ENCODE measurements around the gene NFAT5. TPM values are rescaled to one million over a fixed set of nuclear protein-coding genes. Genes with fewer than 3 reads are reported as not detected.

Gene NFAT5
- total RNA-seq, 2 experiments from 2014 or later, result 6.7 to 29.7 TPM

- no peak overlapping the region for H3K27ac ChIP-seq (ENCODE audit: low read depth, low read length, poor library complexity, severe bottlenecking)
- H3K4me3 ChIP-seq (ENCODE audit: low read depth, low read length, poor library complexity, severe bottlenecking), result no peak overlapping the region
- ChIA-PET CTCF (ENCODE audit: unreplicated experiment) (no interaction called here), POLR2A (no interaction called here)
- no peaks in the 10 kb centered on the region for H4K20me1 ChIP-seq (ENCODE audit: insufficient read depth, low read length)
- no TSS peak for BruUV-seq (replicated peaks)
- no peak overlapping the region for H2AFZ ChIP-seq (ENCODE audit: low read length)
- H3K9me3 ChIP-seq (ENCODE audit: low read length), result no peaks in the 10 kb centered on the region
- intact Hi-C loops (cut with micrococcal nuclease; ENCODE audit: unreplicated experiment), result no loop called here
- no peaks in the 10 kb centered on the region for H3K9me2 ChIP-seq (ENCODE audit: insufficient read depth, low read length)
- H3K79me2 ChIP-seq (ENCODE audit: insufficient read depth, low read depth, low read length), result peaks cover 4% of the 10 kb centered on the region; the same call in 1 of the 2 replicates
- no peaks in the 10 kb centered on the region for H3K4me1 ChIP-seq (ENCODE audit: insufficient read depth, low read length, poor library complexity, severe bottlenecking)
- DNase-seq (ENCODE audit: low spot score), result no peak
- no peak overlapping the region for H3K4me2 ChIP-seq (ENCODE audit: low read length)
- TF ChIP-seq EZH2phosphoT487 (IDR thresholded peaks at IDR 0.05; ENCODE audit: borderline replicate concordance, low read depth, low read length) (no peak), CTCF (conservative IDR thresholded peaks at IDR 0.05; ENCODE audit: low read length) (no peak)
- H3K36me3 ChIP-seq (ENCODE audit: insufficient read depth, low read length), result no peaks in the 10 kb centered on the region; the same call in 1 of the 2 replicates
Observed at GRCh38 chr16:69620573-69620972, 54.8 kb downstream of the NFAT5 start.

- H3K4me1 ChIP-seq (ENCODE audit: insufficient read depth, low read length, poor library complexity, severe bottlenecking), result no peaks in the 10 kb centered on the region
- H3K27ac ChIP-seq (ENCODE audit: low read depth, low read length, poor library complexity, severe bottlenecking), result no peak overlapping the region
- no peak overlapping the region for H2AFZ ChIP-seq (ENCODE audit: low read length)
- H3K79me2 ChIP-seq (ENCODE audit: insufficient read depth, low read depth, low read length), result peaks cover 5% of the 10 kb centered on the region; the same call in 1 of the 2 replicates
- no TSS peak for BruUV-seq (replicated peaks)
- ChIA-PET POLR2A (interaction anchor here (1.2 kb wide), 1 partner anchor 151 kb away, joined by 4 read pairs; no protein-coding TSS in a partner anchor), CTCF (ENCODE audit: unreplicated experiment) (no interaction called here)
- H3K9me2 ChIP-seq (ENCODE audit: insufficient read depth, low read length), result no peaks in the 10 kb centered on the region
- intact Hi-C loops (cut with micrococcal nuclease; ENCODE audit: unreplicated experiment), result no loop called here
- H3K9me3 ChIP-seq (ENCODE audit: low read length), result no peaks in the 10 kb centered on the region
- no peak overlapping the region for H3K4me2 ChIP-seq (ENCODE audit: low read length)
- no peaks in the 10 kb centered on the region for H4K20me1 ChIP-seq (ENCODE audit: insufficient read depth, low read length)
- peaks cover 3% of the 10 kb centered on the region; the same call in 1 of the 2 replicates for H3K36me3 ChIP-seq (ENCODE audit: insufficient read depth, low read length)
- no peak for DNase-seq (ENCODE audit: low spot score)
- no peak overlapping the region for H3K4me3 ChIP-seq (ENCODE audit: low read depth, low read length, poor library complexity, severe bottlenecking)
- TF ChIP-seq CTCF (conservative IDR thresholded peaks at IDR 0.05; ENCODE audit: low read length) (no peak), EZH2phosphoT487 (IDR thresholded peaks at IDR 0.05; ENCODE audit: borderline replicate concordance, low read depth, low read length) (no peak)
Observed at GRCh38 chr16:69621225-69621624, 55.5 kb downstream of the NFAT5 start.

- TF ChIP-seq EZH2phosphoT487 (IDR thresholded peaks at IDR 0.05; ENCODE audit: borderline replicate concordance, low read depth, low read length), result no peak
- TF ChIP-seq CTCF (conservative IDR thresholded peaks at IDR 0.05; ENCODE audit: low read length), result no peak
- ChIA-PET CTCF (ENCODE audit: unreplicated experiment) (no interaction called here), POLR2A (interaction anchor here (0.6 to 1.5 kb wide), 2 partner anchors 15 to 296 kb away, joined by 3 to 4 read pairs; no protein-coding TSS in a partner anchor)
- no peak for DNase-seq (ENCODE audit: low spot score)
- Histone ChIP-seq H3K4me3 (ENCODE audit: low read depth, low read length, poor library complexity, severe bottlenecking) (no peak overlapping the region), H2AFZ (ENCODE audit: low read length) (no peak overlapping the region), H3K4me2 (ENCODE audit: low read length) (no peak overlapping the region), H4K20me1 (ENCODE audit: insufficient read depth, low read length) (no peaks in the 10 kb centered on the region), H3K9me2 (ENCODE audit: insufficient read depth, low read length) (no peaks in the 10 kb centered on the region), H3K4me1 (ENCODE audit: insufficient read depth, low read length, poor library complexity, severe bottlenecking) (no peaks in the 10 kb centered on the region), H3K27ac (ENCODE audit: low read depth, low read length, poor library complexity, severe bottlenecking) (no peak overlapping the region), H3K79me2 (ENCODE audit: insufficient read depth, low read depth, low read length) (peaks cover 5% of the 10 kb centered on the region; the same call in 1 of the 2 replicates), H3K9me3 (ENCODE audit: low read length) (no peaks in the 10 kb centered on the region), H3K36me3 (ENCODE audit: insufficient read depth, low read length) (peaks cover 26% of the 10 kb centered on the region)
- intact Hi-C loops (cut with micrococcal nuclease; ENCODE audit: unreplicated experiment), result no loop called here
- no TSS peak for BruUV-seq (replicated peaks)
Observed at GRCh38 chr16:69626256-69626655, 60.5 kb downstream of the NFAT5 start.
